Measurements from ENCODE around the gene MCRIP2. TPM values are rescaled to one million over a fixed set of nuclear protein-coding genes. Genes with fewer than 3 reads are reported as not detected.
A peak's percentile ranks its signal among the peaks of the same experiment; 100 is the strongest.

The MCRIP2 gene
- total and polyA plus RNA-seq, 7 experiments from 2014 or later, result 21.4 to 35.8 (median 28.8) TPM

- ChIA-PET POLR2A (interaction anchor here (0.6 to 4.5 kb wide), 15 partner anchors 12 to 1147 kb away, joined by 3 to 30 read pairs (median 5); partner anchors contain the start of genes CAPN15, NHLRC4, NUBP2 and PIGQ), CTCF (interaction anchor here (0.6 to 0.7 kb wide), 2 partner anchors 19 to 800 kb away, joined by 3 read pairs; no protein-coding TSS in a partner anchor)
- intact Hi-C loops (cut with micrococcal nuclease), result loop anchor here (1.0 to 5.0 kb wide), 16 partner anchors 13 to 673 kb away; partner anchors contain the start of genes CAPN15 (in 2 of the 2), DECR2 (in 2 of the 2), JMJD8 (in 2 of the 2) and RHOT2 (in 2 of the 2)
- no peaks in the 10 kb centered on the region for H3K36me3 Mint-ChIP-seq
- Histone ChIP-seq H3K27me3 (ENCODE audit: control insufficient read depth in 2 of 2, insufficient read depth in 2 of 2, low read length in 2 of 2) (no peaks in the 10 kb centered on the region), H3K36me3 (ENCODE audit: control insufficient read depth in 2 of 3, insufficient read depth in 3 of 3, low read length in 3 of 3) (peaks cover 0 to 16% (median 0%) of the 10 kb centered on the region in 3 experiments), H3K27ac (ENCODE audit: low read depth, low read length) (peak within 1 kb of the TSS; percentile 76), H3K4me3 (ENCODE audit: low read length) (peak within 1 kb of the TSS; percentile 99), H3K9me3 (ENCODE audit: control insufficient read depth in 2 of 3, low read length in 3 of 3) (no peaks in the 10 kb centered on the region), H3K4me1 (ENCODE audit: control insufficient read depth in 2 of 2, insufficient read depth in 2 of 2, low read length in 2 of 2) (peaks cover 5 to 14% of the 10 kb centered on the region in 2 donors)
- H3K4me1 Mint-ChIP-seq, result peaks cover 0 to 13% (median 10%) of the 10 kb centered on the region in 7 donors
- ATAC-seq, result peak; percentile 90
- H3K27me3 Mint-ChIP-seq, result peaks cover 0 to 6% (median 0%) of the 10 kb centered on the region in 5 donors
- peak; percentile 91 to 98 (median 94) for DNase-seq
- peak within 1 kb of the TSS; percentile 97 to 99 (median 99) for H3K27ac Mint-ChIP-seq
- H3K9me3 Mint-ChIP-seq, result peaks cover 0 to 7% (median 0%) of the 10 kb centered on the region in 11 donors
- H3K4me3 Mint-ChIP-seq, result peak within 1 kb of the TSS; percentile 92 to 99 (median 98)
These were observed 5.2 kb upstream of the MCRIP2 start, which contains the start of gene METTL26 for GRCh38 chr16:636206-637080. METTL26 (minus strand) TSS chr16:636305; CDS start chr16:636290, 15 bp downstream.

- Histone ChIP-seq H3K4me3 (ENCODE audit: low read length) (peak overlapping the region; percentile 99), H3K27me3 (ENCODE audit: control insufficient read depth in 2 of 2, insufficient read depth in 2 of 2, low read length in 2 of 2) (no peaks in the 10 kb centered on the region), H3K36me3 (ENCODE audit: control insufficient read depth in 2 of 3, insufficient read depth in 3 of 3, low read length in 3 of 3) (peaks cover 0 to 16% (median 0%) of the 10 kb centered on the region in 3 experiments), H3K4me1 (ENCODE audit: control insufficient read depth in 2 of 2, insufficient read depth in 2 of 2, low read length in 2 of 2) (peaks cover 5 to 14% of the 10 kb centered on the region in 2 donors), H3K9me3 (ENCODE audit: control insufficient read depth in 2 of 3, low read length in 3 of 3) (no peaks in the 10 kb centered on the region), H3K27ac (ENCODE audit: low read depth, low read length) (peak overlapping the region; percentile 76)
- ChIA-PET CTCF (interaction anchor here (0.6 to 1.1 kb wide), 2 partner anchors 30 to 799 kb away, joined by 3 read pairs; partner anchors contain the start of gene RHOT2), POLR2A (interaction anchor here (1.2 to 4.5 kb wide), 9 partner anchors 11 to 1146 kb away, joined by 3 to 30 read pairs (median 5); partner anchors contain the start of genes NUBP2, RAB40C, RHOT2 and STUB1)
- ATAC-seq (peak; percentile 84), DNase-seq (peak in 2 of 9 donors; percentile 86 to 89)
- H3K4me3 Mint-ChIP-seq, result peak overlapping the region; percentile 92 to 99 (median 98)
- H3K36me3 Mint-ChIP-seq, result no peaks in the 10 kb centered on the region
- peaks cover 0 to 7% (median 0%) of the 10 kb centered on the region in 11 donors for H3K9me3 Mint-ChIP-seq
- peak overlapping the region; percentile 97 to 99 (median 99) for H3K27ac Mint-ChIP-seq
- H3K27me3 Mint-ChIP-seq, result peaks cover 0 to 6% (median 0%) of the 10 kb centered on the region in 5 donors
- intact Hi-C loops (cut with micrococcal nuclease), result loop anchor here (1.0 to 5.0 kb wide), 6 partner anchors 23 to 403 kb away; partner anchors contain the start of genes CHTF18 (in 1 of the 2), DECR2 (in 1 of the 2), FAM234A (in 1 of the 2) and NHLRC4 (in 1 of the 2)
- peaks cover 0 to 13% (median 10%) of the 10 kb centered on the region in 7 donors for H3K4me1 Mint-ChIP-seq
These were observed 4.3 kb upstream of the MCRIP2 start for GRCh38 chr16:637081-638018.

GRCh38 chr16:638034-638543, 3.5 kb upstream of the MCRIP2 start:
- Histone ChIP-seq H3K27me3 (ENCODE audit: control insufficient read depth in 2 of 2, insufficient read depth in 2 of 2, low read length in 2 of 2) (no peaks in the 10 kb centered on the region), H3K9me3 (ENCODE audit: control insufficient read depth in 2 of 3, low read length in 3 of 3) (no peaks in the 10 kb centered on the region), H3K4me3 (ENCODE audit: low read length) (no peak overlapping the region), H3K36me3 (ENCODE audit: control insufficient read depth in 2 of 3, insufficient read depth in 3 of 3, low read length in 3 of 3) (peaks cover 0 to 16% (median 0%) of the 10 kb centered on the region in 3 experiments), H3K4me1 (ENCODE audit: control insufficient read depth in 2 of 2, insufficient read depth in 2 of 2, low read length in 2 of 2) (peaks cover 5 to 21% of the 10 kb centered on the region in 2 donors), H3K27ac (ENCODE audit: low read depth, low read length) (no peak overlapping the region)
- peak overlapping the region in 7 of 10 donors; percentile 13 to 99 (median 92) for H3K4me3 Mint-ChIP-seq
- ATAC-seq (no peak), DNase-seq (no peak)
- H3K27me3 Mint-ChIP-seq, result peaks cover 0 to 6% (median 0%) of the 10 kb centered on the region in 5 donors
- intact Hi-C loops (cut with micrococcal nuclease), result loop anchor here in 1 of 2 donors (5.0 kb wide), 1 partner anchor 71 kb away; the partner anchor contains the start of genes NHLRC4 and PIGQ
- H3K9me3 Mint-ChIP-seq, result peaks cover 0 to 7% (median 0%) of the 10 kb centered on the region in 11 donors
- CTCF ChIA-PET, result interaction anchor here (1.1 kb wide), 1 partner anchor 30 kb away, joined by 3 read pairs; the partner anchor contains the start of gene RHOT2
- peaks cover 0 to 16% (median 11%) of the 10 kb centered on the region in 7 donors for H3K4me1 Mint-ChIP-seq
- H3K27ac Mint-ChIP-seq, result peak overlapping the region in 1 of 9 donors; percentile 56
- POLR2A ChIA-PET, result interaction anchor here (4.5 kb wide), 1 partner anchor 10 kb away, joined by 30 read pairs; the partner anchor contains the start of gene WDR90
- no peaks in the 10 kb centered on the region for H3K36me3 Mint-ChIP-seq

GRCh38 chr16:638836-639235, 2.8 kb upstream of the MCRIP2 start:
- DNase-seq (no peak), ATAC-seq (no peak)
- Mint-ChIP-seq H3K36me3 (no peaks in the 10 kb centered on the region), H3K27ac (peak overlapping the region in 3 of 9 donors; percentile 9 to 78 (median 28)), H3K4me1 (peaks cover 0 to 21% (median 12%) of the 10 kb centered on the region in 7 donors), H3K4me3 (peak overlapping the region in 4 of 10 donors; percentile 17 to 50 (median 37)), H3K9me3 (peaks cover 0 to 7% (median 0%) of the 10 kb centered on the region in 11 donors), H3K27me3 (peaks cover 0 to 6% (median 0%) of the 10 kb centered on the region in 5 donors)
- ChIA-PET POLR2A (interaction anchor here (4.5 kb wide), 1 partner anchor 9 kb away, joined by 30 read pairs; the partner anchor contains the start of gene WDR90), CTCF (no interaction called here)
- peaks cover 0 to 14% (median 0%) of the 10 kb centered on the region in 3 experiments for H3K36me3 ChIP-seq (ENCODE audit: control insufficient read depth in 2 of 3, insufficient read depth in 3 of 3, low read length in 3 of 3)
- intact Hi-C loops (cut with micrococcal nuclease), result loop anchor here in 1 of 2 donors (5.0 kb wide), 1 partner anchor 72 kb away; the partner anchor contains the start of genes NHLRC4 and PIGQ
- H3K4me1 ChIP-seq (ENCODE audit: control insufficient read depth in 2 of 2, insufficient read depth in 2 of 2, low read length in 2 of 2), result peaks cover 5 to 23% of the 10 kb centered on the region in 2 donors
- H3K4me3 ChIP-seq (ENCODE audit: low read length), result no peak overlapping the region
- H3K9me3 ChIP-seq (ENCODE audit: control insufficient read depth in 2 of 3, low read length in 3 of 3), result no peaks in the 10 kb centered on the region
- H3K27me3 ChIP-seq (ENCODE audit: control insufficient read depth in 2 of 2, insufficient read depth in 2 of 2, low read length in 2 of 2), result no peaks in the 10 kb centered on the region
- H3K27ac ChIP-seq (ENCODE audit: low read depth, low read length), result no peak overlapping the region

GRCh38 chr16:640614-641013, 1.0 kb upstream of the MCRIP2 start:
- Mint-ChIP-seq H3K36me3 (no peaks in the 10 kb centered on the region), H3K4me3 (peak overlapping the region in 9 of 10 donors; percentile 33 to 83 (median 64)), H3K27me3 (peaks cover 0 to 6% (median 0%) of the 10 kb centered on the region in 5 donors), H3K27ac (peak overlapping the region in 2 of 9 donors; percentile 30 to 70), H3K9me3 (peaks cover 0 to 7% (median 0%) of the 10 kb centered on the region in 11 donors), H3K4me1 (peaks cover 6 to 31% (median 18%) of the 10 kb centered on the region in 7 donors)
- Histone ChIP-seq H3K9me3 (ENCODE audit: control insufficient read depth in 2 of 3, low read length in 3 of 3) (no peaks in the 10 kb centered on the region), H3K27me3 (ENCODE audit: control insufficient read depth in 2 of 2, insufficient read depth in 2 of 2, low read length in 2 of 2) (no peaks in the 10 kb centered on the region), H3K4me1 (ENCODE audit: control insufficient read depth in 2 of 2, insufficient read depth in 2 of 2, low read length in 2 of 2) (peaks cover 0 to 15% of the 10 kb centered on the region in 2 donors), H3K27ac (ENCODE audit: low read depth, low read length) (no peak overlapping the region), H3K36me3 (ENCODE audit: control insufficient read depth in 2 of 3, insufficient read depth in 3 of 3, low read length in 3 of 3) (peaks cover 0 to 3% (median 0%) of the 10 kb centered on the region in 3 experiments), H3K4me3 (ENCODE audit: low read length) (no peak overlapping the region)
- DNase-seq, result no peak
- ChIA-PET POLR2A (no interaction called here), CTCF (no interaction called here)
- intact Hi-C loops (cut with micrococcal nuclease), result no loop called here
- ATAC-seq, result no peak

Data from naive thymus-derived CD4-positive, alpha-beta T cell (primary cell).